Testis (tissue), 2 donors: ENCODE measurements around the gene GABRB2.

Experiments used
- POLR2A ChIP-seq: fragments of 450-650 bp; IDR thresholded peaks from one replicate; pipeline ENCODE4 v1.6.1; 2017; ENCODE audit warnings: antibody characterized with exemption, mild to moderate bottlenecking, moderate library complexity
- TF ChIP-seq, protein P1 (sequence below), 3 experiments: fragments of 450-650 bp in 2 of 3; fragments of 200-600 bp in 1 of 3; sonication (generic) in 1 of 3; IDR thresholded peaks; one replicate each; pipeline ENCODE4 v1.5.1; 2016 to 2019; ENCODE audit warnings: antibody characterized with exemption in 3 of 3, mild to moderate bottlenecking in 2 of 3, moderate library complexity in 1 of 3

DNA sequence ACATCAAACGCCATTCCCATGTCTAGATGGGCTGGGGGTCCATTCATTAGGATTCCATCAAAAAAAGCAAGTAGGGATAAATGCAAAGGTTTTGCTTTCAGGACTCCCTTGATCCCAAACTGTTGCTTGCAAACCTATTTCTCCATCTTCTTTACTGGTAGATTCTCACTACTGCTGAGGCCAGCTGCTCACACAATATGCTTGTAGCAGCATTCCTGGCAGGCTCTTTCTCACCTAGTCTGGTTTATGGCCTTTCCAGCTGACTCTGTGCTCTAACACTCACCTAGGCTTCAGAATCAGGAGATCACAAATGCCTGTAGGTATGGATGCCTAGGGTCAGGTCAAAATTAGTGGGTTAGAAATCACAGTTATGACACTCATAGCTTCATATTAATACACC lies 274.7 kb downstream of the GABRB2 start:
- TF ChIP-seq, protein P1, sequence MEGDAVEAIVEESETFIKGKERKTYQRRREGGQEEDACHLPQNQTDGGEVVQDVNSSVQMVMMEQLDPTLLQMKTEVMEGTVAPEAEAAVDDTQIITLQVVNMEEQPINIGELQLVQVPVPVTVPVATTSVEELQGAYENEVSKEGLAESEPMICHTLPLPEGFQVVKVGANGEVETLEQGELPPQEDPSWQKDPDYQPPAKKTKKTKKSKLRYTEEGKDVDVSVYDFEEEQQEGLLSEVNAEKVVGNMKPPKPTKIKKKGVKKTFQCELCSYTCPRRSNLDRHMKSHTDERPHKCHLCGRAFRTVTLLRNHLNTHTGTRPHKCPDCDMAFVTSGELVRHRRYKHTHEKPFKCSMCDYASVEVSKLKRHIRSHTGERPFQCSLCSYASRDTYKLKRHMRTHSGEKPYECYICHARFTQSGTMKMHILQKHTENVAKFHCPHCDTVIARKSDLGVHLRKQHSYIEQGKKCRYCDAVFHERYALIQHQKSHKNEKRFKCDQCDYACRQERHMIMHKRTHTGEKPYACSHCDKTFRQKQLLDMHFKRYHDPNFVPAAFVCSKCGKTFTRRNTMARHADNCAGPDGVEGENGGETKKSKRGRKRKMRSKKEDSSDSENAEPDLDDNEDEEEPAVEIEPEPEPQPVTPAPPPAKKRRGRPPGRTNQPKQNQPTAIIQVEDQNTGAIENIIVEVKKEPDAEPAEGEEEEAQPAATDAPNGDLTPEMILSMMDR (IDR thresholded peaks at IDR 0.05): no peak
- no peak for TF ChIP-seq POLR2A
